Ishikawa (cell line): ENCODE measurements around the gene JCHAIN.

Experiments
- CEBPB ChIP-seq: IDR thresholded peaks from 2 replicates; pipeline ENCODE4 v1.6.1; 2012
- CREB1 ChIP-seq: IDR thresholded peaks from 2 replicates; pipeline ENCODE4 v1.6.1; 2012; ENCODE audit warnings: low read depth
- EGR1 ChIP-seq: IDR thresholded peaks from 2 replicates; pipeline ENCODE4 v1.6.1; 2012
- EP300 ChIP-seq: IDR thresholded peaks from 2 replicates; pipeline ENCODE4 v1.6.1; 2012; ENCODE audit warnings: borderline replicate concordance
- FOXM1 ChIP-seq: IDR thresholded peaks from 2 replicates; pipeline ENCODE4 v1.6.1; 2012; ENCODE audit warnings: low read depth, borderline replicate concordance
- NFIC ChIP-seq: IDR thresholded peaks from 2 replicates; pipeline ENCODE4 v1.6.1; 2012
- RAD21 ChIP-seq: IDR thresholded peaks from 2 replicates; pipeline ENCODE4 v1.6.1; 2012; ENCODE audit warnings: low read depth
- TAF1 ChIP-seq: IDR thresholded peaks from 2 replicates; pipeline ENCODE4 v1.6.1; 2012; ENCODE audit warnings: low read depth, mild to moderate bottlenecking
- TCF12 ChIP-seq: IDR thresholded peaks from 2 replicates; pipeline ENCODE4 v1.6.1; 2012; ENCODE audit warnings: low read depth
- TEAD4 ChIP-seq: IDR thresholded peaks from 2 replicates; pipeline ENCODE4 v1.6.1; 2012
- YY1 ChIP-seq: IDR thresholded peaks from 2 replicates; pipeline ENCODE4 v1.6.1; 2012; ENCODE audit warnings: low read depth
- ZBTB7A ChIP-seq: IDR thresholded peaks from 2 replicates; pipeline ENCODE4 v1.6.1; 2012; ENCODE audit warnings: low read depth
- TF ChIP-seq, protein P1 (sequence below): IDR thresholded peaks from 2 replicates; pipeline ENCODE4 v1.6.1; 2012
- TF ChIP-seq, protein P2 (sequence below): IDR thresholded peaks from 2 replicates; pipeline ENCODE4 v1.6.1; 2012; ENCODE audit warnings: low read depth, mild to moderate bottlenecking
- TF ChIP-seq, protein P3 (sequence below): IDR thresholded peaks from 2 replicates; pipeline ENCODE4 v1.6.1; 2012

JCHAIN gene

DNA sequence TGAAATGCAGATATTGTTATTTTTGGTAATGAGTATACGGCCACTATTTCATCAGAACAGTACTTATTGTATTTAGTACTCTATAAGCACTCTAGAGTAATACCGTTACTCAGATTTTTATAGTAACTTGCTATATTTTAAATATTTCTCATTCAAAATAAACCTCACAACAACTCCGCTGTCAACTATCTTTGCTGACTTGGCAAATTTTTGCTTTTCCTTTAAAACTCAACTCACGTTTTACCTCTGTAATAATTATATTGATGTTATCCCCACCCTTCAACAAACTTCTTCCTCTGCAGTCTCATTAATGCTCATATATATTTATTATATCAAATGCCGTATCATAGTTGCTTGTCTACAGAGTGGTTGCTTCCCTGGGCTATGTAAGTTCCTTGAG, 9.0 kb downstream of the JCHAIN start:
- TF ChIP-seq EGR1 (no peak), RAD21 (no peak), CREB1 (no peak), CEBPB (no peak), FOXM1 (no peak), ZBTB7A (no peak), TCF12 (no peak), TEAD4 (no peak), EP300 (no peak)
- TF ChIP-seq, protein P1, sequence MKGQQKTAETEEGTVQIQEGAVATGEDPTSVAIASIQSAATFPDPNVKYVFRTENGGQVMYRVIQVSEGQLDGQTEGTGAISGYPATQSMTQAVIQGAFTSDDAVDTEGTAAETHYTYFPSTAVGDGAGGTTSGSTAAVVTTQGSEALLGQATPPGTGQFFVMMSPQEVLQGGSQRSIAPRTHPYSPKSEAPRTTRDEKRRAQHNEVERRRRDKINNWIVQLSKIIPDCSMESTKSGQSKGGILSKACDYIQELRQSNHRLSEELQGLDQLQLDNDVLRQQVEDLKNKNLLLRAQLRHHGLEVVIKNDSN, result no peak
- TF ChIP-seq, protein P2, sequence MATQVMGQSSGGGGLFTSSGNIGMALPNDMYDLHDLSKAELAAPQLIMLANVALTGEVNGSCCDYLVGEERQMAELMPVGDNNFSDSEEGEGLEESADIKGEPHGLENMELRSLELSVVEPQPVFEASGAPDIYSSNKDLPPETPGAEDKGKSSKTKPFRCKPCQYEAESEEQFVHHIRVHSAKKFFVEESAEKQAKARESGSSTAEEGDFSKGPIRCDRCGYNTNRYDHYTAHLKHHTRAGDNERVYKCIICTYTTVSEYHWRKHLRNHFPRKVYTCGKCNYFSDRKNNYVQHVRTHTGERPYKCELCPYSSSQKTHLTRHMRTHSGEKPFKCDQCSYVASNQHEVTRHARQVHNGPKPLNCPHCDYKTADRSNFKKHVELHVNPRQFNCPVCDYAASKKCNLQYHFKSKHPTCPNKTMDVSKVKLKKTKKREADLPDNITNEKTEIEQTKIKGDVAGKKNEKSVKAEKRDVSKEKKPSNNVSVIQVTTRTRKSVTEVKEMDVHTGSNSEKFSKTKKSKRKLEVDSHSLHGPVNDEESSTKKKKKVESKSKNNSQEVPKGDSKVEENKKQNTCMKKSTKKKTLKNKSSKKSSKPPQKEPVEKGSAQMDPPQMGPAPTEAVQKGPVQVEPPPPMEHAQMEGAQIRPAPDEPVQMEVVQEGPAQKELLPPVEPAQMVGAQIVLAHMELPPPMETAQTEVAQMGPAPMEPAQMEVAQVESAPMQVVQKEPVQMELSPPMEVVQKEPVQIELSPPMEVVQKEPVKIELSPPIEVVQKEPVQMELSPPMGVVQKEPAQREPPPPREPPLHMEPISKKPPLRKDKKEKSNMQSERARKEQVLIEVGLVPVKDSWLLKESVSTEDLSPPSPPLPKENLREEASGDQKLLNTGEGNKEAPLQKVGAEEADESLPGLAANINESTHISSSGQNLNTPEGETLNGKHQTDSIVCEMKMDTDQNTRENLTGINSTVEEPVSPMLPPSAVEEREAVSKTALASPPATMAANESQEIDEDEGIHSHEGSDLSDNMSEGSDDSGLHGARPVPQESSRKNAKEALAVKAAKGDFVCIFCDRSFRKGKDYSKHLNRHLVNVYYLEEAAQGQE, result no peak

DNA sequence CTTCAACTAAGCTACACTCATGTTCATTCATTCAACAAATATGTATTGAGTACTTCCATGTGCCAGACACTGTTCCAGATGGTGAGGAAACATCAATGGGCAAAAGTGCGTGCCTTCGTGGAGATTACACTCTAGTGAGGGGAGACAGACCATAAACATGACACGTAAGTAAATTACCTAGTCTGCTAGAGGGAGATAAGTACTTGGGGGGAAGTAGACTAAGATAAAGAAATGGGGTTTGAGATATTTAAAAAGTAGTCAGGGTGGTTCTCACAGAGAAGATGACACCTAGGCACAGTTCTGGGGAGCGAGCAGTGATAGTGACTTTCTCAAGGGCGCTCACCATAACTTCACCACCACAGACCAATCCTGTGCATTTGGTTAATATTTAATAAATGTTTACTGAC, 11.7 kb downstream of the JCHAIN start:
- TF ChIP-seq ZBTB7A, result no peak
- no peak for TF ChIP-seq NFIC
- TF ChIP-seq TEAD4, result no peak
- TF ChIP-seq, protein P1, result no peak
- TF ChIP-seq YY1, result no peak
- TF ChIP-seq, protein P3, sequence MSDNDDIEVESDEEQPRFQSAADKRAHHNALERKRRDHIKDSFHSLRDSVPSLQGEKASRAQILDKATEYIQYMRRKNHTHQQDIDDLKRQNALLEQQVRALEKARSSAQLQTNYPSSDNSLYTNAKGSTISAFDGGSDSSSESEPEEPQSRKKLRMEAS, result no peak

DNA sequence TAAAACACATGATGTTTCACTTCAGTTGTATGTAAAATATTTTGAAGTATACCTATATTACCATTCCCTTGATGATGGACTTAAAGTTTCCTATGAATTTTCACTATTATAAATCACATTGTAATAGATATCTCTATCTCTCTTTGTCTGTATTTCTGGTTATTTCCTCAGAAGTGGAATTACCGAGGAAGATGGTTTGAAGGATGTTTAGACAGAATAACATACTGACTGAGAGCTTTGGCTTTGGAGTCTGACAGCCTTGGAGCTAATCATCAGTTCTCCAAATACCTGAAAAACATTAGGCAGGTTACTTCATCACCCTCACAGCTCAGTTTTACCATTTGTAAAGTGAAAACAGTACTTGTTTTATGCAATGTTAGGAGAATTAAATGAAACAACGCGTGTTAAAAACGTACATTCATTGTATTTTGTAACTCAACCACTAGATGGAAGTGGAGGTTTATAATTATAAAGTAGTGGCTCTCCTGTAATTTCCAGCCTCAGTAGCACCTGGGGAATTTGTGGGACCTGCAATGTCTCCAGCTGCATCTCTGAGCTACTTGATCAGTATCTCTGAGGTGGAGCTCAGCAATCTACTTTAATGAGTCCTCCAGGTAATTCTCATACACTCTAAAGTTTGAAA, 14.3 kb downstream of the JCHAIN start:
- TF ChIP-seq TCF12, result no peak
- peak; percentile 67 for TF ChIP-seq RAD21
- TF ChIP-seq CEBPB, result no peak

DNA sequence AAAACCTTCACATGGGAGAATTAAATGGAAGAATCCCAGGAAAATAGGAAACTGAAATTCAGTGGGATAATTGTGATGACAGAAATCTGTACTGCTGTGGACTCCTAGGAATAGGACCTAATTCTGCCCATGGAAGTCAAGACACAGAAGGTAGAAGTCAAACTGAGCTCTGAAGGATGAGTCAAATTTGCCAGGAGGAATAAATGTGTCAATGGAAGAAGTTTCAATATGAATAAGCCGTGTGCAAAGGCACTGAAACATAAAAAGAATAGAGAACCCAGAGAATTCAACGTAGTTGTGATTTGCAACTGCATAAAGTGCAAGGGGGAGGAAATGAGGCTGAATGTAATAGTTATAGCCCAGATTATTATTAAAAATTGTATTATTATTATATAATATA, 26.1 kb downstream of the JCHAIN start:
- TF ChIP-seq, protein P2, result no peak
- TF ChIP-seq EGR1 (no peak), ZBTB7A (no peak), YY1 (no peak), TCF12 (no peak), NFIC (no peak), TEAD4 (no peak), FOXM1 (no peak), RAD21 (no peak), EP300 (no peak), TAF1 (no peak), CEBPB (no peak), CREB1 (no peak)
- TF ChIP-seq, protein P1, result no peak

DNA sequence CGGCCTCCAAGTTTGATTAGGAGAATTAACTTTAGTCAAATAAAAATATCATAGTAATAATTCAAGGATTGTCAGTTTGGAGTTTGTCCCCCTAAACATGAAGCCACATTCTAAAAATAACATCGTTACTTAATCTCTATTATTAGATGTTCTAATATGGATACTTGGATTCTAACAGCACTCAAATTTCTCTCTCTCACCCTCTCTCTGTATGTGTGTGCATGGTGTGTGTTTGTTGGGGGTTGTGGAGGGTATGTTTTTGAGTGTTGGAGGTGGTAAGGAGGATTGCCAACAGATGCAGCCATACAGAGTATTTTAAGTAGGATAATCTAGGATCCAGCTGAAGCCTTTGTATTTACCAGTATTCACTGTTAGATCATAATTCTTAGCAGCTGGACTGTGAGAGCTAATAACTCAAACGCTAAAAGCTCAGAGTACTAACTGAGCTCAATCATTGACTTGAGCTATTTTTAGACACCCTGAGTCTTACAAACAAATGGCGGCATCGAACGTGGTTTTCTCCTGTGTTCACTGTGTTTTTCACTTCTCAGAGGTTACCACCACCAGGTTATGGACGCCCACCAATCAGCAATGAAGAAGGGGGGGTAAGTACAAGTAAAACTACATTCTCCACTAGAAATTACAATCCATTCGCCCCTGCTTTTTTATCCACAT, 28.9 kb downstream of the JCHAIN start:
- TF ChIP-seq CREB1, result no peak
- TF ChIP-seq, protein P1, result no peak
- no peak for TF ChIP-seq CEBPB
- TF ChIP-seq, protein P3, result no peak
- no peak for TF ChIP-seq ZBTB7A
- no peak for TF ChIP-seq EGR1
- no peak for TF ChIP-seq FOXM1
- no peak for TF ChIP-seq RAD21
- no peak for TF ChIP-seq TEAD4
- TF ChIP-seq, protein P2, result no peak
- TF ChIP-seq TCF12, result no peak
- TF ChIP-seq YY1, result no peak
- TF ChIP-seq EP300, result no peak
- TF ChIP-seq TAF1, result no peak
- TF ChIP-seq NFIC, result no peak
